ENCODE measurements around the gene PDCD10. TPM values are rescaled to one million over a fixed set of nuclear protein-coding genes. Genes with fewer than 3 reads are reported as not detected.

Gene PDCD10
- total RNA-seq, 1 donor from 2014 or later, result 117 TPM

- no peaks in the 10 kb centered on the region for H3K27me3 ChIP-seq
- H3K4me3 Mint-ChIP-seq, result no peak overlapping the region
- no peak overlapping the region for H3K27ac Mint-ChIP-seq
- no peaks in the 10 kb centered on the region for H3K79me2 ChIP-seq (ENCODE audit: low read depth)
- no peak overlapping the region for H3K27ac ChIP-seq
- H3K27me3 Mint-ChIP-seq (ENCODE audit: insufficient read depth, low read depth), result peaks cover 3% of the 10 kb centered on the region
- H4K20me1 ChIP-seq (ENCODE audit: low read depth), result no peaks in the 10 kb centered on the region
- H3F3A ChIP-seq (ENCODE audit: low read depth), result no peaks in the 10 kb centered on the region
- H3K9me3 Mint-ChIP-seq, result no peaks in the 10 kb centered on the region
- no peak overlapping the region for H3K4me3 ChIP-seq
- no peaks in the 10 kb centered on the region for H3K36me3 ChIP-seq
- no peak overlapping the region for H2AFZ ChIP-seq (replicated peaks)
- no peak for DNase-seq (ENCODE audit: low spot score)
- no peaks in the 10 kb centered on the region for H3K36me3 Mint-ChIP-seq
- TF ChIP-seq EZH2 (IDR thresholded peaks at IDR 0.05), result no peak
- no peak for TF ChIP-seq CTCF (IDR thresholded peaks at IDR 0.05)
- no peak for TF ChIP-seq EZH2phosphoT487 (IDR thresholded peaks at IDR 0.05)
- no peak overlapping the region for H3K9ac ChIP-seq
- no peaks in the 10 kb centered on the region for H3K4me1 ChIP-seq
- H3K4me1 Mint-ChIP-seq, result peaks cover 9% of the 10 kb centered on the region
- no peaks in the 10 kb centered on the region for H3K9me3 ChIP-seq (ENCODE audit: low read depth)
- H3K4me2 ChIP-seq, result no peak overlapping the region
Observed at GRCh38 chr3:167750272-167750971, 15.7 kb upstream of the PDCD10 start.

DNA sequence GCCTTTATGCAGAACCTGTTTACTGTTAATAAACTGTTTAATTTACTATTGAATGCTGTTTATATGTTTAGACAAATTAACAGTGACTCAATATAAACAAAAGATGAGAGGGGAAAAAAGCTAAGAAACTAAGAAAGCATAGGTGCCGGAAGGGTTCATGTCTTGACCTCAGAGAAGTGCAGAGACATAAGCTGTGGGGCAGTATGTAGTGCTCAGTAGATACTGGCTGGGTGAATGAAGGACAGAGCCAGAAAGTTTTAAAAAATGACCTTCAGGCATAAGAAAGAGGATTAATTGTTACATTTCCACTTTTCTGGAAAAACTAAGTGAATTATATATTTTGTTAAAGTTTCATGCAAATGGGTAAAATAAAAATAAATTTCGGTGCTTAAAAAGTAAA lies 15.0 kb upstream of the PDCD10 start:
- no peaks in the 10 kb centered on the region for H3F3A ChIP-seq (ENCODE audit: low read depth)
- H3K27ac Mint-ChIP-seq, result no peak overlapping the region
- no peak overlapping the region for H3K9ac ChIP-seq
- H3K9me3 Mint-ChIP-seq, result no peaks in the 10 kb centered on the region
- peaks cover 7% of the 10 kb centered on the region for H3K4me1 Mint-ChIP-seq
- TF ChIP-seq EZH2phosphoT487 (IDR thresholded peaks at IDR 0.05) (no peak), CTCF (IDR thresholded peaks at IDR 0.05) (no peak), EZH2 (IDR thresholded peaks at IDR 0.05) (no peak)
- H3K27me3 ChIP-seq, result no peaks in the 10 kb centered on the region
- H3K36me3 Mint-ChIP-seq, result no peaks in the 10 kb centered on the region
- no peak overlapping the region for H2AFZ ChIP-seq (replicated peaks)
- H3K9me3 ChIP-seq (ENCODE audit: low read depth), result no peaks in the 10 kb centered on the region
- H3K36me3 ChIP-seq, result no peaks in the 10 kb centered on the region
- no peaks in the 10 kb centered on the region for H3K79me2 ChIP-seq (ENCODE audit: low read depth)
- no peaks in the 10 kb centered on the region for H4K20me1 ChIP-seq (ENCODE audit: low read depth)
- no peak for DNase-seq (ENCODE audit: low spot score)
- no peaks in the 10 kb centered on the region for H3K4me1 ChIP-seq
- no peak overlapping the region for H3K4me3 Mint-ChIP-seq
- H3K4me3 ChIP-seq, result no peak overlapping the region
- H3K27ac ChIP-seq, result no peak overlapping the region
- H3K4me2 ChIP-seq, result no peak overlapping the region
- peaks cover 1% of the 10 kb centered on the region for H3K27me3 Mint-ChIP-seq (ENCODE audit: insufficient read depth, low read depth)

DNA sequence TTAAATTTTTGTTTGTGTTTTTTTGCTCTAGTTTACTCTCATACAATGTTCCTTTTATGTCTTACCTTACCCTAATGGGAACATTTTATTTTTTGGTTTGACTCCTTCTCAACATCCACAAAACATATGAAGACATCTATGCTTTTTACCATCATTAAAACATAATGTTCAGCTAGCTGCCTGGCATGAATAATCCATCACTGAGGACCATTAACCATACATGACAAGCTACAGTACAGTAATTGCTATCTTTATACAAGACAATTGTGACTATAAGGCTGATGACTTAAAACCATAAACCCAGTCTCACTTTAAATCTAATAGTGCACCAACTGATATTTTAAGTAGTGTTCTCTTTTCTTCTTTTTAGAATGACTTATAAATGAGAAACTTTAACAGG lies 14.5 kb upstream of the PDCD10 start:
- no peaks in the 10 kb centered on the region for H3K36me3 Mint-ChIP-seq
- H3K27ac Mint-ChIP-seq, result no peak overlapping the region
- H3K9ac ChIP-seq, result no peak overlapping the region
- no peaks in the 10 kb centered on the region for H3K9me3 ChIP-seq (ENCODE audit: low read depth)
- no peak overlapping the region for H3K27ac ChIP-seq
- no peaks in the 10 kb centered on the region for H3K27me3 ChIP-seq
- no peaks in the 10 kb centered on the region for H4K20me1 ChIP-seq (ENCODE audit: low read depth)
- no peak for DNase-seq (ENCODE audit: low spot score)
- no peak overlapping the region for H3K4me3 ChIP-seq
- H3K36me3 ChIP-seq, result no peaks in the 10 kb centered on the region
- TF ChIP-seq EZH2phosphoT487 (IDR thresholded peaks at IDR 0.05), result no peak
- no peak for TF ChIP-seq CTCF (IDR thresholded peaks at IDR 0.05)
- no peak for TF ChIP-seq EZH2 (IDR thresholded peaks at IDR 0.05)
- H3K4me1 ChIP-seq, result no peaks in the 10 kb centered on the region
- H3K79me2 ChIP-seq (ENCODE audit: low read depth), result no peaks in the 10 kb centered on the region
- no peaks in the 10 kb centered on the region for H3F3A ChIP-seq (ENCODE audit: low read depth)
- H3K4me3 Mint-ChIP-seq, result no peak overlapping the region
- no peaks in the 10 kb centered on the region for H3K9me3 Mint-ChIP-seq
- no peak overlapping the region for H3K4me2 ChIP-seq
- no peak overlapping the region for H2AFZ ChIP-seq (replicated peaks)
- H3K4me1 Mint-ChIP-seq, result peaks cover 3% of the 10 kb centered on the region
- H3K27me3 Mint-ChIP-seq (ENCODE audit: insufficient read depth, low read depth), result no peaks in the 10 kb centered on the region

Measured in neural progenitor cell (in vitro differentiated cells).